Metanephros (tissue), 2 donors: ENCODE results near the gene SNRNP27. TPM values are rescaled to one million over a fixed set of nuclear protein-coding genes. Genes with fewer than 3 reads are reported as not detected.

Experiments used
- small RNA-seq: library from RNA; depleted of rRNA; stranded (forward); fragments of <200 nt; gene quantifications from one replicate; pipeline ENCODE3, GENCODE V24; 2014; ENCODE audit warnings: low replicate concordance
- total RNA-seq: library from RNA; depleted of rRNA; stranded (reverse); fragments of >200 nt; gene quantifications from one replicate; pipeline ENCODE4 v1.2.3, GENCODE V29; 2014

Gene SNRNP27, protein sequence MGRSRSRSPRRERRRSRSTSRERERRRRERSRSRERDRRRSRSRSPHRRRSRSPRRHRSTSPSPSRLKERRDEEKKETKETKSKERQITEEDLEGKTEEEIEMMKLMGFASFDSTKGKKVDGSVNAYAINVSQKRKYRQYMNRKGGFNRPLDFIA
- total RNA-seq, result 30.4 TPM

DNA sequence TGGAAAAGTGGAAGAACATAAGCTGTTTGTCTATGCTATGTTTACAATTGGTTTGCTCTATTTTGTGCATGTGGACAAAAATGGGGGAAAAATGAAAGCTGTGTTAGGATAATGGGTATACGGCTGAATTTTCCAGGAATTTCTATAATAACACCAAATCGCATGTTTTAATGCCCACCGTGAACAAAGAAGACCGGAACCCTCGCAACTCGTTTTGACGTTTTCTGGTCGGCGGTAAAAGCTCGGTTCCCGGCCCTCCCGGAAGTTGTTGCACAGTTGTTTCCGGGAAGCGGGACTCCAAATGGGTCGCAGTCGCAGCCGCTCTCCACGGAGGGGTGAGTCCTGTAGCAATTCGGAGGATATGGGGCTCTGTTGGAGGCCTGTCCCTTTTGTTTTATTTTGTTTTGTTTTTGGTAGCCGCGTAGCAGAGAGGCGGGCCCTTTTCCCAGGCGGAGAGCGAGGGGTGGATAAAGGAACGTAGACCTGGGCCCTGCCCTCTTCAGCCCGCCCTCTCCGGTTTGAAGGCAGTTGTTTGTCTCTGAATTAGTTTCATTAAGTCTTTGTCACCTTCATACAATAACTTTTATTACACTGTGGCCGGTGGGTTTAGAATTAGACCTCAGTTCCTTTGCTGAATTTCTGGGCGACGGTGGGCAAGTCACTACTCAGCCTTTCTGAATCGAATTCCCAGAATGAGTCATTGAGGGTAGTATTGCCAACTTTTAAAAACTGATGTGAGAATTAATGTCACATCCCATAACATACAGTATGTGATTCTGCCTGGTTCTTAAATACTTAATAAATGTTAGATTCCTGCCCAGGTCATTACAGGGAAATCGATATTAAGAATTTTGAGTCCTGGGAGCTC is at the start of gene SNRNP27:
Gene SNRNP27, plus strand, starts transcription at position 273 of the 868 bp plus-strand sequence. Its CDS starts 29 bp downstream, at position 302.

DNA sequence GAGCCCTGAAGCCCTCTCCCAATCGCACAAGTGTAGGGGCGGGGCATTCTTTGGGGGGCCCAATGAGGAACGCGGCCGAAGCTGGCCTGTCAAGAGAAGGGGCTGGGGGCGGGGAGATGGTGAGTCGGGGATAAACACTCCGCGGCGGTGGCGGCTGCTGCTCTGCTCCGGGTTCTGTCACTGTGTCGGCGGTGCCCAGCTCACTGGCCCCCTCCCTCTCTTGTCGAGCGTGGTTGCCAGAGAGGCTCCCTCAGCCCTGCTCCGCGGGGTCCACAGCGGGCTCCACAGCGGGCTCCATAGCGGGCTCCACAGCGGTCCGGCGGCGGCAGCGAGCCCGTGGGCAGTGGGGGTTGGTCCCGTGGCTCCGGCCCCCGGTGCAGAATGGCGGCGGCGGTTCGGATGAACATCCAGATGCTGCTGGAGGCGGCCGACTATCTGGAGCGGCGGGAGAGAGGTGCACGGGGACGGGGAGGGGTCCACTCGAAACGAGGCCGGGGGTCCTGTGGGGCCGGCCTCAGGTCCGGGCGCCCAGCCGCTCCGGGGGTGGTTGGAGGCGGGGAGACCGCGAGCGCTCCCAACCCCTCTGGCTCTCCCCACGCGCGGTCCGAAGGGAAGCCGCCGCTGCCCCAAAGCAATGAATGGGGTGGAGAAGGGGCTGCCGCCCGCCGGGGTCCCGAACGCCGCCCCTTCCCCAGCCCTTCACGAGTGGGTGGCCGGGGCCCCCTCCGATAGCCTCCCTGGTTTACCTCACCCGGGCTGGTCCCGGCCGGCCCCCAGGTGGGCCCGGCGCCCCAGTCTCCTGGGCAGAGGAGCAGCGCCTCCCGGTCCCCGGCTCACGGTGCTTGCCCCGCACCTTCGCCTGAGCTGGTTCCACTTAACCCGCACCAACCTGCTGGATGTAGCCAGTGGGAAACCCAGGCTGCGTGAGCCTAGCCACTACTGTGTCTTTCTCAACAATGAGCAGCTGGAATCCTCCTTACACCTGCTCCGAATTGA is 21.5 kb downstream of the SNRNP27 start, which contains the start of gene MXD1:
Gene MXD1, plus strand, starts transcription at position 160 of the 996 bp plus-strand sequence. Its CDS starts 222 bp downstream, at position 382.

Small RNA genes within 50 kb of the gene (small RNA-seq; reads per million reads assigned to genes)
- not detected for gene RPL23AP92

Other genes starting within 250 kb of the SNRNP27 start
- 65.8 TPM for gene ANXA4, start 151.8 kb upstream of the SNRNP27 start, total RNA-seq
- gene GMCL1, start 64.3 kb upstream of the SNRNP27 start, total RNA-seq, result 21.5 TPM
- gene MXD1, start 21.2 kb downstream of the SNRNP27 start, total RNA-seq, result 22.3 TPM
- 3.4 TPM for gene ASPRV1, start 67.7 kb downstream of the SNRNP27 start, total RNA-seq
- 138 TPM for gene PCBP1, start 193.5 kb downstream of the SNRNP27 start, total RNA-seq